Peyer's patch (tissue), 4 donors: ENCODE data around the gene MLPH. TPM values are rescaled to one million over a fixed set of nuclear protein-coding genes. Genes with fewer than 3 reads are reported as not detected.
A peak's percentile ranks its signal among the peaks of the same experiment; 100 is the strongest.

Experiments
- DNase-seq, 3 donors: peaks; one replicate each; pipeline ENCODE4 v3.0.0-alpha.2; 2017 to 2019
- H3K27ac ChIP-seq, 4 donors: fragments of 200-600 bp; sonication (generic); one replicate each; pipeline ENCODE4 v1.5.1; 2016 to 2019
- H3K27me3 ChIP-seq, 2 donors: fragments of 200-600 bp; sonication (generic); one replicate each; pipeline ENCODE4 v1.5.1; 2019
- H3K36me3 ChIP-seq, 3 donors: fragments of 200-600 bp; sonication (generic); one replicate each; pipeline ENCODE4 v1.5.1; 2016 to 2019
- H3K4me1 ChIP-seq, 4 donors: fragments of 200-600 bp; sonication (generic); one replicate each; pipeline ENCODE4 v1.5.1; 2016 to 2019
- H3K4me3 ChIP-seq, 4 donors: fragments of 200-600 bp; sonication (generic); 1 replicate in 3 of 4; 2 replicates in 1 of 4; pipeline ENCODE4 v1.5.1; 2016 to 2019; ENCODE audit warnings: mild to moderate bottlenecking in 1 of 4
- H3K9me3 ChIP-seq, 4 donors: fragments of 200-600 bp; sonication (generic); one replicate each; pipeline ENCODE4 v1.5.1; 2016 to 2019; ENCODE audit warnings: mild to moderate bottlenecking in 1 of 4
- POLR2A ChIP-seq, 2 donors: fragments of 450-650 bp; IDR thresholded peaks; one replicate each; pipeline ENCODE4 v1.5.1; 2017; ENCODE audit warnings: antibody characterized with exemption in 2 of 2, mild to moderate bottlenecking in 2 of 2, moderate library complexity in 2 of 2
- total RNA-seq, 4 donors: library from RNA; depleted of rRNA; stranded (reverse); fragments of >200 nt; gene quantifications; one replicate each; pipeline ENCODE4 v1.1.0, GENCODE V29; 2016
- TF ChIP-seq, protein P1 (sequence below), 6 experiments: fragments of 450-650 bp in 4 of 6; fragments of 200-600 bp in 2 of 6; sonication (generic) in 1 of 6; IDR thresholded peaks; one replicate each; pipeline ENCODE4 v1.5.1; 2017 to 2019; ENCODE audit warnings: antibody characterized with exemption in 6 of 6, mild to moderate bottlenecking in 3 of 6, moderate library complexity in 1 of 6

The MLPH gene
- total RNA-seq, 4 donors from 2014 or later, result 82.5 to 195 (median 116) TPM

- Histone ChIP-seq H3K36me3 (no peaks in the 10 kb centered on the region), H3K27me3 (no peaks in the 10 kb centered on the region), H3K27ac (no peak overlapping the region), H3K4me3 (no peak overlapping the region), H3K9me3 (no peaks in the 10 kb centered on the region), H3K4me1 (peaks cover 0 to 9% (median 2%) of the 10 kb centered on the region in 4 donors)
- TF ChIP-seq POLR2A (IDR thresholded peaks at IDR 0.05), result no peak
- TF ChIP-seq, protein P1, sequence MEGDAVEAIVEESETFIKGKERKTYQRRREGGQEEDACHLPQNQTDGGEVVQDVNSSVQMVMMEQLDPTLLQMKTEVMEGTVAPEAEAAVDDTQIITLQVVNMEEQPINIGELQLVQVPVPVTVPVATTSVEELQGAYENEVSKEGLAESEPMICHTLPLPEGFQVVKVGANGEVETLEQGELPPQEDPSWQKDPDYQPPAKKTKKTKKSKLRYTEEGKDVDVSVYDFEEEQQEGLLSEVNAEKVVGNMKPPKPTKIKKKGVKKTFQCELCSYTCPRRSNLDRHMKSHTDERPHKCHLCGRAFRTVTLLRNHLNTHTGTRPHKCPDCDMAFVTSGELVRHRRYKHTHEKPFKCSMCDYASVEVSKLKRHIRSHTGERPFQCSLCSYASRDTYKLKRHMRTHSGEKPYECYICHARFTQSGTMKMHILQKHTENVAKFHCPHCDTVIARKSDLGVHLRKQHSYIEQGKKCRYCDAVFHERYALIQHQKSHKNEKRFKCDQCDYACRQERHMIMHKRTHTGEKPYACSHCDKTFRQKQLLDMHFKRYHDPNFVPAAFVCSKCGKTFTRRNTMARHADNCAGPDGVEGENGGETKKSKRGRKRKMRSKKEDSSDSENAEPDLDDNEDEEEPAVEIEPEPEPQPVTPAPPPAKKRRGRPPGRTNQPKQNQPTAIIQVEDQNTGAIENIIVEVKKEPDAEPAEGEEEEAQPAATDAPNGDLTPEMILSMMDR (IDR thresholded peaks at IDR 0.05), result no peak
- peak in 1 of 3 donors; percentile 34 for DNase-seq
Measured at GRCh38 chr2:237568121-237568660, 81.1 kb downstream of the MLPH start.

GRCh38 chr2:237569041-237569440, 82.0 kb downstream of the MLPH start:
- TF ChIP-seq, protein P1 (IDR thresholded peaks at IDR 0.05), result no peak
- TF ChIP-seq POLR2A (IDR thresholded peaks at IDR 0.05), result no peak

GRCh38 chr2:237569896-237570295, 82.8 kb downstream of the MLPH start:
- no peak overlapping the region for H3K4me3 ChIP-seq
- H3K36me3 ChIP-seq, result no peaks in the 10 kb centered on the region
- peaks cover 0 to 9% (median 2%) of the 10 kb centered on the region in 4 donors for H3K4me1 ChIP-seq
- H3K9me3 ChIP-seq, result no peaks in the 10 kb centered on the region
- H3K27ac ChIP-seq, result no peak overlapping the region
- H3K27me3 ChIP-seq, result no peaks in the 10 kb centered on the region
- no peak for DNase-seq
- TF ChIP-seq, protein P1 (IDR thresholded peaks at IDR 0.05), result no peak
- no peak for TF ChIP-seq POLR2A (IDR thresholded peaks at IDR 0.05)

More at GRCh38 chr2:237569041-237569440, 82.0 kb downstream of the MLPH start:
- DNase-seq, result no peak
- Histone ChIP-seq H3K4me3 (no peak overlapping the region), H3K4me1 (peaks cover 0 to 9% (median 2%) of the 10 kb centered on the region in 4 donors), H3K27me3 (no peaks in the 10 kb centered on the region), H3K27ac (no peak overlapping the region), H3K36me3 (no peaks in the 10 kb centered on the region), H3K9me3 (no peaks in the 10 kb centered on the region)

DNA sequence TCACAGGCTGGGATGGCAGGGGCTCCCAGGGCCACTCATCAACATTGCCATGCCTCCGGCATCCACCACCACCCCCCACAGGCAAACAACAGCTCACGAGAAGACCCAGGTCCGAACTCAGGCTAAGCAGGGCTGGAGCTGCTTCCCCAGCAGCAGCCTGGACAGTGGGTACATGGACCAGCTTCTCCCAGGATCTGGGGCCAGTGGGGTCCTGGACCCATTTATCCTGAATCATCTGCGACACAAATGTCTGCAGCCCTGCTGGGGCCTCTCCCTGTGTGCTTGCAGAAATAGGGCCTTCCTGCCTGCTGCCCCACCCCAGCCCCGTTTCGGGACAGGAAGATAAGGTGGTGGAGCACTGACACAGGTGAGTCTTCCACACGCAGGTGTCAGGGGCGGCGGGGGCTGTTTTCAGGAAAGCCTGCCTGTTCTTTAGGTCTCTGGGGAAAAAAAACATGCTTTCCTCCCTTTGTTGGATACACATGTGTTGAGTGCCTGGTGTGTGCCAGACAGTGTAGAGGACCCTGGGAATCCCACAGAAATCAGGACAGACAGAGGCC, 83.8 kb downstream of the MLPH start:
- peak in 1 of 3 donors; percentile 27 for DNase-seq
- Histone ChIP-seq H3K36me3 (peaks cover 0 to under 1% (median 0%) of the 10 kb centered on the region in 3 donors), H3K27me3 (no peaks in the 10 kb centered on the region), H3K27ac (no peak overlapping the region), H3K4me1 (peaks cover 0 to 9% (median 2%) of the 10 kb centered on the region in 4 donors), H3K9me3 (no peaks in the 10 kb centered on the region), H3K4me3 (no peak overlapping the region)
- no peak for TF ChIP-seq POLR2A (IDR thresholded peaks at IDR 0.05)
- TF ChIP-seq, protein P1 (IDR thresholded peaks at IDR 0.05), result no peak

DNA sequence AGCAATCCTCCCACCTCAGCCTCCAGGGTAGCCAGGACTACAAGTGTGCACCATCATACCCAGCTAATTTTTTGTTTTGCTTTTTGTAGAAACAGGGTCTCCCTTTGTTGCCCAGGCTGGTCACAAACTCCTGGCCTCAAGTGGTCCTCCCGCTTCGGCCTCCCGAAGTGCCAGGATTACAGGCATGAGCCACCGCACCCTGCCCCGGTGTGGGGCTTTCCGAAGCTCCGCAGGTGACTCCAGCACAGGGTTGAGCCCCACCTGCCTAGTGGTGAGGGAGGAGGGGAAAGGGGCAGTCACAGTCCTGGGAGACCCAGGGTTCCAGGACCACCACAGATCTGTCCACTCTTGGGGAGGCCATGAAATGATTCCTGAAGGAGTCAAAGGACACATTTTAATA, 84.5 kb downstream of the MLPH start:
- H3K27me3 ChIP-seq, result no peaks in the 10 kb centered on the region
- no peaks in the 10 kb centered on the region for H3K9me3 ChIP-seq
- peak in 1 of 3 donors; percentile 26 for DNase-seq
- H3K4me3 ChIP-seq, result no peak overlapping the region
- H3K27ac ChIP-seq, result no peak overlapping the region
- H3K4me1 ChIP-seq, result peaks cover 0 to 9% (median 2%) of the 10 kb centered on the region in 4 donors
- TF ChIP-seq POLR2A (IDR thresholded peaks at IDR 0.05), result no peak
- TF ChIP-seq, protein P1 (IDR thresholded peaks at IDR 0.05), result no peak
- H3K36me3 ChIP-seq, result peaks cover 0 to 7% (median 0%) of the 10 kb centered on the region in 3 donors
